Spleen (tissue), 7 donors: Measurements from ENCODE around the gene KLLN.

Source experiments
- CTCF ChIP-seq, 11 experiments: fragments of 200-600 bp in 7 of 11; fragments of 450-650 bp in 4 of 11; sonication (generic) in 4 of 11; IDR thresholded peaks in 8 of 11; conservative IDR thresholded peaks in 3 of 11; 1 replicate in 7 of 11; 2 replicates in 4 of 11; pipeline versions ENCODE4 v1.4.0 to v1.8.0; 2016 to 2021; ENCODE audit warnings: antibody characterized with exemption in 11 of 11, inconsistent platforms in 4 of 11, mild to moderate bottlenecking in 1 of 11
- POLR2A ChIP-seq, 3 donors: fragments of 450-650 bp; IDR thresholded peaks; one replicate each; pipeline ENCODE4 v1.5.1; 2017; ENCODE audit warnings: antibody characterized with exemption in 3 of 3, mild to moderate bottlenecking in 1 of 3
- POLR2AphosphoS5 ChIP-seq, 3 donors: sonication (generic); formaldehyde crosslinking; IDR thresholded peaks; one replicate each; pipeline ENCODE4 v1.5.1; 2017; ENCODE audit warnings: antibody characterized with exemption in 3 of 3
- donor health status: DM: no; HTN: no; CAD: no; lungs with moderate emphysema.
- donor health status: DM: no; HTN: no; CAD: no.
- donor health status: DM: no; HTN: no; CAD: no.

GRCh38 chr10:87862679-87863052 lies 667 bp downstream of the KLLN start:
- TF ChIP-seq CTCF (IDR thresholded peaks at IDR 0.05 in 8 of 11, conservative IDR thresholded peaks at IDR 0.05 in 3 of 11) (no peak), POLR2A (IDR thresholded peaks at IDR 0.05) (no peak), POLR2AphosphoS5 (IDR thresholded peaks at IDR 0.05) (no peak)
